IMR-90 (cell line): Measurements from ENCODE around the gene ALG1. TPM values are rescaled to one million over a fixed set of nuclear protein-coding genes. Genes with fewer than 3 reads are reported as not detected.

Source experiments
- ATAC-seq: fragments of 200-7000 bp; cut with Tn5 transposase; 2 replicates; pipeline ENCODE4 v1.9.1; 2020; ENCODE audit warnings: low read depth, mild to moderate bottlenecking, moderate library complexity
- BruUV-seq: library from RNA; stranded (reverse); fragments of 400-500 nt; replicated peaks from 2 replicates; lab custom pipeline; 2021; lab: Mats Ljungman, UMichigan
- CTCF ChIA-PET: fragments of 300-600 bp; formaldehyde crosslinking; extraction: SDS; loops from one replicate; lab custom pipeline; 2021; ENCODE audit warnings: antibody characterized with exemption; lab: Yijun Ruan, JAX
- POLR2A ChIA-PET: fragments of 300-600 bp; sonication (Branson Sonifier 250); formaldehyde crosslinking; loops from one replicate; lab custom pipeline; 2022; ENCODE audit warnings: antibody characterized with exemption; ENCODE audit not compliant: unreplicated experiment; lab: Charles Lee
- DNase-seq: peaks from one replicate; pipeline ENCODE4 v3.0.0; 2013
- H2AFZ ChIP-seq: replicated peaks from 2 replicates; pipeline ENCODE3; 2013; ENCODE audit warnings: low read length, mild to moderate bottlenecking; ENCODE audit not compliant: poor library complexity
- H2AK5ac ChIP-seq: 2 replicates; pipeline ENCODE4 v1.6.1; 2013; ENCODE audit warnings: low read depth, low read length, inconsistent platforms
- H2AK9ac ChIP-seq: replicated peaks from 2 replicates; pipeline ENCODE3; 2013; ENCODE audit warnings: mild to moderate bottlenecking, low read depth, low read length, moderate library complexity; ENCODE audit not compliant: poor library complexity
- H2BK120ac ChIP-seq: 2 replicates; pipeline ENCODE4 v1.6.1; 2013; ENCODE audit warnings: low read depth, low read length, inconsistent platforms
- H2BK15ac ChIP-seq: 3 replicates; pipeline ENCODE4 v1.6.1; 2013; ENCODE audit warnings: low read depth, low read length, inconsistent platforms
- H2BK20ac ChIP-seq: 2 replicates; pipeline ENCODE4 v1.6.1; 2013; ENCODE audit warnings: low read depth, mild to moderate bottlenecking, inconsistent platforms, low read length, moderate library complexity
- H2BK5ac ChIP-seq: 2 replicates; pipeline ENCODE4 v1.6.1; 2013; ENCODE audit warnings: mild to moderate bottlenecking, low read depth, low read length, inconsistent platforms; ENCODE audit not compliant: poor library complexity, severe bottlenecking
- H3K14ac ChIP-seq: replicated peaks from 2 replicates; pipeline ENCODE4 v1.6.1; 2013; ENCODE audit warnings: low read depth, low read length, inconsistent platforms
- H3K18ac ChIP-seq: 2 replicates; pipeline ENCODE4 v1.6.1; 2013; ENCODE audit warnings: low read depth, low read length, control low read depth
- H3K23ac ChIP-seq: 2 replicates; pipeline ENCODE4 v1.6.1; 2013; ENCODE audit warnings: low read depth, low read length, inconsistent platforms
- H3K27ac ChIP-seq: 2 replicates; pipeline ENCODE4 v1.5.1; 2013; ENCODE audit warnings: mild to moderate bottlenecking, control low read depth, low read length; ENCODE audit not compliant: insufficient read depth
- H3K27me3 ChIP-seq: 2 replicates; pipeline ENCODE4 v1.6.1; 2013; ENCODE audit warnings: low read length; ENCODE audit not compliant: control insufficient read depth, insufficient read depth
- H3K36me3 ChIP-seq: 2 replicates; pipeline ENCODE4 v1.6.1; 2013; ENCODE audit warnings: low read length, mixed read lengths; ENCODE audit not compliant: control insufficient read depth, insufficient read depth
- H3K4ac ChIP-seq: 2 replicates; pipeline ENCODE4 v1.6.1; 2013; ENCODE audit warnings: low read depth, low read length, inconsistent platforms
- H3K4me1 ChIP-seq: 2 replicates; pipeline ENCODE4 v1.6.1; 2013; ENCODE audit warnings: low read length, mixed read lengths; ENCODE audit not compliant: control insufficient read depth, insufficient read depth
- H3K4me2 ChIP-seq: 2 replicates; pipeline ENCODE4 v1.6.1; 2013; ENCODE audit warnings: low read depth, mild to moderate bottlenecking, control low read depth, low read length, moderate library complexity
- H3K4me3 ChIP-seq: 2 replicates; pipeline ENCODE4 v1.5.1; 2013; ENCODE audit warnings: low read depth, mild to moderate bottlenecking, control low read depth, low read length, moderate library complexity; ENCODE audit not compliant: insufficient read depth
- H3K56ac ChIP-seq: 2 replicates; pipeline ENCODE4 v1.6.1; 2013; ENCODE audit warnings: low read length, inconsistent platforms; ENCODE audit not compliant: insufficient read depth; ENCODE audit errors: extremely low read depth
- H3K79me1 ChIP-seq, 2 experiments: 2 replicates each; pipeline ENCODE4 v1.6.1; 2013; ENCODE audit warnings: low read length in 2 of 2, inconsistent platforms in 1 of 2, low read depth in 1 of 2
- H3K9ac ChIP-seq: 2 replicates; pipeline ENCODE4 v1.6.1; 2013; ENCODE audit warnings: low read depth, low read length, control low read depth
- H3K9me1 ChIP-seq: 2 replicates; pipeline ENCODE4 v1.6.1; 2013; ENCODE audit warnings: low read length, inconsistent platforms; ENCODE audit not compliant: insufficient read depth
- H3K9me3 ChIP-seq: 2 replicates; pipeline ENCODE4 v1.6.1; 2013; ENCODE audit warnings: low read length; ENCODE audit not compliant: control insufficient read depth, insufficient read depth
- H4K20me1 ChIP-seq: 2 replicates; pipeline ENCODE4 v1.6.1; 2013; ENCODE audit warnings: low read length, inconsistent platforms; ENCODE audit not compliant: insufficient read depth
- H4K5ac ChIP-seq: 2 replicates; pipeline ENCODE4 v1.6.1; 2013; ENCODE audit warnings: mild to moderate bottlenecking, low read depth, low read length, control low read depth
- H4K8ac ChIP-seq, 2 experiments: 2 replicates each; pipeline ENCODE4 v1.6.1; 2013; ENCODE audit warnings: low read depth in 2 of 2, low read length in 2 of 2, control low read depth in 1 of 2, inconsistent platforms in 1 of 2
- H4K91ac ChIP-seq: 2 replicates; pipeline ENCODE4 v1.6.1; 2013; ENCODE audit warnings: low read depth, low read length, inconsistent platforms; ENCODE audit not compliant: insufficient read depth
- BHLHE40 ChIP-seq: fragments of 150-350 bp; IDR thresholded peaks from 2 replicates; pipeline ENCODE4 v1.6.1; 2016; ENCODE audit warnings: mild to moderate bottlenecking, low read depth, low read length
- CHD1 ChIP-seq: IDR thresholded peaks from 2 replicates; pipeline ENCODE4 v1.6.1; 2012; ENCODE audit warnings: low read depth, low read length, improper control_type of control experiment
- CTCF ChIP-seq: conservative IDR thresholded peaks from 2 replicates; pipeline ENCODE4 v1.5.1; 2012; ENCODE audit warnings: mild to moderate bottlenecking, low read depth, low read length, improper control_type of control experiment
- ELK1 ChIP-seq: fragments of 150-350 bp; IDR thresholded peaks from 2 replicates; pipeline ENCODE4 v1.6.1; 2016; ENCODE audit warnings: low read depth, mild to moderate bottlenecking, low read length, moderate library complexity, borderline replicate concordance
- FOS ChIP-seq: fragments of 150-350 bp; IDR thresholded peaks from 2 replicates; pipeline ENCODE4 v1.6.1; 2016; ENCODE audit warnings: low read depth, low read length
- MAFK ChIP-seq: IDR thresholded peaks from 2 replicates; pipeline ENCODE4 v1.6.1; 2012; ENCODE audit warnings: low read depth, low read length, improper control_type of control experiment
- MAZ ChIP-seq: IDR thresholded peaks from 2 replicates; pipeline ENCODE4 v1.6.1; 2012; ENCODE audit warnings: low read depth, mild to moderate bottlenecking, low read length, improper control_type of control experiment, moderate library complexity, borderline replicate concordance
- MXI1 ChIP-seq: IDR thresholded peaks from 2 replicates; pipeline ENCODE4 v1.6.1; 2012; ENCODE audit warnings: low read depth, mild to moderate bottlenecking, low read length, moderate library complexity, borderline replicate concordance
- NFE2L2 ChIP-seq: fragments of 150-350 bp; IDR thresholded peaks from 2 replicates; pipeline ENCODE4 v1.6.1; 2016; ENCODE audit warnings: low read depth, mild to moderate bottlenecking, low read length
- POLR2A ChIP-seq: IDR thresholded peaks from 2 replicates; pipeline ENCODE4 v1.6.1; 2012; ENCODE audit warnings: mild to moderate bottlenecking, low read depth, low read length
- RAD21 ChIP-seq: IDR thresholded peaks from 2 replicates; pipeline ENCODE4 v1.6.1; 2012; ENCODE audit warnings: low read length, improper control_type of control experiment
- RCOR1 ChIP-seq: IDR thresholded peaks from 2 replicates; pipeline ENCODE4 v1.6.1; 2012; ENCODE audit warnings: mild to moderate bottlenecking, low read length, improper control_type of control experiment; ENCODE audit not compliant: insufficient replicate concordance
- RFX5 ChIP-seq: IDR thresholded peaks from 2 replicates; pipeline ENCODE4 v1.8.0; 2012; ENCODE audit warnings: low read depth, mild to moderate bottlenecking, low read length, moderate library complexity
- SMC3 ChIP-seq: fragments of 150-350 bp; IDR thresholded peaks from 2 replicates; pipeline ENCODE4 v1.6.1; 2016; ENCODE audit warnings: low read depth, mild to moderate bottlenecking, antibody characterized with exemption, low read length, moderate library complexity
- USF2 ChIP-seq: fragments of 150-350 bp; IDR thresholded peaks from 2 replicates; pipeline ENCODE4 v1.6.1; 2017; ENCODE audit warnings: mild to moderate bottlenecking, antibody characterized with exemption, low read length, low read depth
- WGBS, 2 experiments: methylation state at CpG; one replicate each; pipeline versions ENCODE4 v1.1.5 to v1.1.7; 2013; ENCODE audit warnings: missing lambda C conversion rate in 2 of 2; ENCODE audit not compliant: insufficient read length in 1 of 2; ENCODE audit errors: extremely low coverage in 2 of 2; 5-methylcytosine and 5-hydroxymethylcytosine counted together
- dilution Hi-C: fragments of 300-500 bp; cut with HindIII; formaldehyde crosslinking; loops from one replicate; pipeline ENCODE4 v1.14.3; 2018; ENCODE audit warnings: low sequenced_read_pairs; ENCODE audit not compliant: unreplicated experiment
- in situ Hi-C: fragments of 300-500 bp; cut with MboI; formaldehyde crosslinking; loops from 3 replicates; pipeline ENCODE4 v1.14.3; 2019; ENCODE audit warnings: low sequenced_read_pairs, inconsistent platforms, mixed read lengths
- intact Hi-C: fragments of 100-400 bp; cut with micrococcal nuclease; formaldehyde crosslinking; loops from 2 replicates; pipeline ENCODE4 v1.10.0; 2022
- polyA plus RNA-seq, 3 experiments: library from polyadenylated mRNA; depleted of rRNA; stranded (reverse); fragments of >200 nt; gene quantifications; 2 replicates each; pipeline ENCODE4 v1.2.3, GENCODE V29; 2012; ENCODE audit warnings: low replicate concordance in 1 of 3
- total RNA-seq: library from RNA; depleted of rRNA; stranded (reverse); fragments of >200 nt; gene quantifications from 2 replicates; pipeline ENCODE4 v1.2.3, GENCODE V29; 2012

Gene ALG1
- total and polyA plus RNA-seq, 2 of the 4 experiments (the other 2 are of a cell fraction): 30.9 to 41.0 TPM

GRCh38 chr16:5077304-5077703, 5.7 kb downstream of the ALG1 start:
- H3K4me3 ChIP-seq: no peak overlapping the region
- in situ Hi-C loops (no loop called here), dilution Hi-C loops (no loop called here), intact Hi-C loops (no loop called here)
- H2AK9ac ChIP-seq: no peak overlapping the region
- H4K91ac ChIP-seq: no peak overlapping the region
- H3K9me1 ChIP-seq: peaks cover 8% of the 10 kb centered on the region
- ChIA-PET CTCF (no interaction called here), POLR2A (interaction anchor here (0.6 kb wide), 1 partner anchor 216 kb away, joined by 13 read pairs; no protein-coding TSS in a partner anchor)
- no peak overlapping the region for H3K18ac ChIP-seq
- no TSS peak for BruUV-seq
- H3K9ac ChIP-seq: no peak overlapping the region
- H3K14ac ChIP-seq: no peak overlapping the region
- H3K9me3 ChIP-seq: no peaks in the 10 kb centered on the region
- WGBS, 2 experiments: 100% methylated on average over 3 of the region's 13 CpGs; no CpG with 5 or more reads in 1 of the 2 experiments
- H3K4me1 ChIP-seq: peaks cover 3% of the 10 kb centered on the region; the same call in 1 of the 2 replicates
- no peak overlapping the region for H3K4me2 ChIP-seq
- H4K5ac ChIP-seq: no peak overlapping the region
- H3K36me3 ChIP-seq: peaks cover 34% of the 10 kb centered on the region
- H2AFZ ChIP-seq: no peak overlapping the region
- DNase-seq: no peak
- H3K23ac ChIP-seq: no peak overlapping the region
- no peak overlapping the region for H2BK15ac ChIP-seq
- H4K20me1 ChIP-seq: no peaks in the 10 kb centered on the region
- H4K8ac ChIP-seq: no peak overlapping the region
- no peak overlapping the region for H2BK5ac ChIP-seq
- no peak overlapping the region for H2BK120ac ChIP-seq
- no peak overlapping the region for H3K56ac ChIP-seq
- no peak overlapping the region for H2AK5ac ChIP-seq
- H3K27ac ChIP-seq: no peak overlapping the region
- peaks cover 4 to 33% of the 10 kb centered on the region in 2 experiments; a peak in 3 of 4 replicates for H3K79me1 ChIP-seq
- ATAC-seq: no peak
- no peak overlapping the region for H3K4ac ChIP-seq
- TF ChIP-seq ELK1: no peak
- no peak for TF ChIP-seq BHLHE40
- no peak for TF ChIP-seq MXI1
- TF ChIP-seq RAD21: no peak
- no peak for TF ChIP-seq SMC3
- TF ChIP-seq FOS: no peak
- no peak for TF ChIP-seq RFX5
- no peak for TF ChIP-seq CTCF
- no peak for TF ChIP-seq RCOR1
- no peak for TF ChIP-seq CHD1
- no peak for TF ChIP-seq POLR2A
- no peak for TF ChIP-seq MAFK
- no peak for TF ChIP-seq USF2
- TF ChIP-seq MAZ: no peak
- TF ChIP-seq NFE2L2: no peak
- H3K27me3 ChIP-seq: no peaks in the 10 kb centered on the region
- no peak overlapping the region for H2BK20ac ChIP-seq
